GM19463 (cell line): Measurements from ENCODE around the gene SLC15A3.

Experiments used
- ATAC-seq: cut with Tn5 transposase; IDR thresholded peaks from one replicate; pipeline ENCODE4 v1.9.1; 2021; ENCODE audit warnings: mild to moderate bottlenecking, moderate library complexity; ENCODE audit not compliant: unreplicated experiment

Gene SLC15A3

DNA sequence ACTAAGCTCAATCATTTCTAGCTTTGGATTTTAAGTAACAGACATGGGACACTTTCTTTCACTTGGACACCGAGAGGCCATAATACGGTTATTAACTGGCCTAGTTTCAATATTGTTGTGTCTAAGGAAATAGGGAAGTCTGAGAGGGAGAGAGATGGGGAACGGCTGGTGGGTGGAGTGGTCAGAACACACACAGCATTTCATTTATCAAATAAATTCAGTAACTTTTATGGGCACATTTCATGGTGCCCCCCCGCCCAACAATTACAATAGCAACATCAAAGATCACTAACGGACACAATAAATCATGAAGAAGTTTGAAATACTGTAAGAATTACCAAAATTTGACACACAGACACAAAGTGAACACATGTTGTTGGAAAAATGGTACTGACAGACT is 56.3 kb downstream of the SLC15A3 start:
- ATAC-seq, result no peak

- ATAC-seq, result no peak
Measured at GRCh38 chr11:60891103-60891741, 60.8 kb downstream of the SLC15A3 start.

DNA sequence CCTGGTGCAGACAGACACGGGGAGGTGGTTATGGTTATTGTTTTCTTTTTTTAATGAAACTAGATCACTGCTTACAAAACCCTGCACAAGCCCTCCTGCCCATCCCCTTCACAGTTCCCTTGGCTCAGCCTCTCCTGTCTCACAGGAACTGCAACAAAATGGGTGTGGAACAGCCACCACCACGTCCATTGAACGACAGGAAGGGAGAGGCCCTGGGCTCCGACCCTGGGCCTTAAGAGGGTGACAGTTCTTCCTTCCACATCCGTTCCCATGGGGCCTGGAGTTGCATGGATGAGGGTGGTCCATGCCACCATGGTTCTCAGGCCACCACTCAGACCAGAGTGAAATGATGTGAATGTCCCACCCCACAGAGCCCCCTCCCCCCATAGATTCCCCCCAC is 61.3 kb downstream of the SLC15A3 start:
- no peak for ATAC-seq

GRCh38 chr11:60889869-60890311 is 62.1 kb downstream of the SLC15A3 start:
- no peak for ATAC-seq

DNA sequence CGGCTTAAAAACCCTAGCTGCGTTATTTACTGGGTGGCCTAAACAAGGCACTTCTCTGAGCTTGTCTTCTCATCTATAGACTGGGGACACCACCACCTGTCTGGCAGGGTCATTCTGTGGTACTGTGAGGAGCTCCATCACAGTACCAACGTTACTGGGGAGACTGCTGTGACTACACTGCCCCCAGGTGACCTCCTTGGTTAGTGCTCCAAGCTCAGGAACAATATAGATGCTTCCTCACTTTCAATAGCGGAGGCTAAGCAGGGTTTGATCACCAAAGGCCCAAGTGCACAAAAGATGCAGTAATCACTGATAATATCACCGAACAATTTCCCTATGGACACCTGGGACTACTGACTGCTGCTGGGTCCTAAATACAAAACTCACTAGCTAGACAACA is 64.4 kb downstream of the SLC15A3 start:
- no peak for ATAC-seq
